Measurements from ENCODE around the gene GGA1.

DNA sequence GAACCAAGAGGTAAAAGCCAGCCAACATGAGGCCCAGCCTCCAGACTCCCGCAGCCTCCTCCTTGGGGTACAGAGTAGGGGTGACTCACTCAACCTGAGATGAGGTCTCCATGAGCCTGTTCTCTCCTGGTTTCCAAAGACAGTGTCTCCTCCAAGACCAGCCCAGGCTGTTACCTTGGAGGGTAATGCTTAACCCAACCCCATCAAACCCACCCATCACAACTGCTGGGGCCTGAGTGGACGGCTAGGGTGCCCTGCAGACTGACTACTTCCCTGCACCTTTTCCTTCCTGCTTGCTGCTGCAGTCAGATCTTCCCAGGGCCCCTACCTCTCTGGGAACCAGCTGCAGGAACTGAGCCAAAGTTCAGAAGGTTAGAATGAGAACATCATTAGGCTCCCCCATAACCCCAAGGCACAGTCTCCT lies 72.4 kb downstream of the GGA1 start:
- TF ChIP-seq, protein P1, sequence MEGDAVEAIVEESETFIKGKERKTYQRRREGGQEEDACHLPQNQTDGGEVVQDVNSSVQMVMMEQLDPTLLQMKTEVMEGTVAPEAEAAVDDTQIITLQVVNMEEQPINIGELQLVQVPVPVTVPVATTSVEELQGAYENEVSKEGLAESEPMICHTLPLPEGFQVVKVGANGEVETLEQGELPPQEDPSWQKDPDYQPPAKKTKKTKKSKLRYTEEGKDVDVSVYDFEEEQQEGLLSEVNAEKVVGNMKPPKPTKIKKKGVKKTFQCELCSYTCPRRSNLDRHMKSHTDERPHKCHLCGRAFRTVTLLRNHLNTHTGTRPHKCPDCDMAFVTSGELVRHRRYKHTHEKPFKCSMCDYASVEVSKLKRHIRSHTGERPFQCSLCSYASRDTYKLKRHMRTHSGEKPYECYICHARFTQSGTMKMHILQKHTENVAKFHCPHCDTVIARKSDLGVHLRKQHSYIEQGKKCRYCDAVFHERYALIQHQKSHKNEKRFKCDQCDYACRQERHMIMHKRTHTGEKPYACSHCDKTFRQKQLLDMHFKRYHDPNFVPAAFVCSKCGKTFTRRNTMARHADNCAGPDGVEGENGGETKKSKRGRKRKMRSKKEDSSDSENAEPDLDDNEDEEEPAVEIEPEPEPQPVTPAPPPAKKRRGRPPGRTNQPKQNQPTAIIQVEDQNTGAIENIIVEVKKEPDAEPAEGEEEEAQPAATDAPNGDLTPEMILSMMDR (IDR thresholded peaks at IDR 0.05; ENCODE audit: insufficient read depth, low read depth, low read length) = no peak
- TF ChIP-seq EZH2 (IDR thresholded peaks at IDR 0.05; ENCODE audit: insufficient read depth, low read length) = no peak

Measured in astrocyte (in vitro differentiated cells and primary cell).